ENCODE measurements around the gene RIN3. TPM values are rescaled to one million over a fixed set of nuclear protein-coding genes. Genes with fewer than 3 reads are reported as not detected.

The RIN3 gene
- total RNA-seq, 1 donor from 2014 or later = under 0.01 TPM

- FAIRE-seq = no peak
- DNase-seq (ENCODE audit: low spot score in 2 of 2) = no peak
These were observed 37.7 kb downstream of the RIN3 start for GRCh38 chr14:92551044-92551841.

- no peak for DNase-seq (ENCODE audit: low spot score in 2 of 2)
- FAIRE-seq = no peak
These were observed 38.5 kb downstream of the RIN3 start for GRCh38 chr14:92552066-92552465.

- no peak for DNase-seq (ENCODE audit: low spot score in 2 of 2)
- FAIRE-seq = no peak
These were observed 39.9 kb downstream of the RIN3 start for GRCh38 chr14:92553438-92553837.

GRCh38 chr14:92555465-92556111 is 42.0 kb downstream of the RIN3 start:
- no peak for FAIRE-seq
- no peak for DNase-seq (ENCODE audit: low spot score in 2 of 2)

- FAIRE-seq = no peak
- no peak for DNase-seq (ENCODE audit: low spot score in 2 of 2)
These were observed 42.7 kb downstream of the RIN3 start for GRCh38 chr14:92556255-92556741.

GRCh38 chr14:92556863-92557543 is 43.4 kb downstream of the RIN3 start:
- FAIRE-seq (no peak), DNase-seq (ENCODE audit: low spot score in 2 of 2) (no peak)

- no peak for DNase-seq (ENCODE audit: low spot score in 2 of 2)
- FAIRE-seq = no peak
These were observed 43.9 kb downstream of the RIN3 start for GRCh38 chr14:92557544-92557912.

GRCh38 chr14:92558319-92558718 is 44.7 kb downstream of the RIN3 start:
- DNase-seq (ENCODE audit: low spot score in 2 of 2) (no peak), FAIRE-seq (no peak)

GRCh38 chr14:92559486-92559885 is 45.9 kb downstream of the RIN3 start:
- FAIRE-seq = no peak
- no peak for DNase-seq (ENCODE audit: low spot score in 2 of 2)

- FAIRE-seq (no peak), DNase-seq (ENCODE audit: low spot score in 2 of 2) (no peak)
These were observed 46.7 kb downstream of the RIN3 start for GRCh38 chr14:92560106-92560865.

- FAIRE-seq (no peak), DNase-seq (ENCODE audit: low spot score in 2 of 2) (no peak)
These were observed 48.4 kb downstream of the RIN3 start for GRCh38 chr14:92561906-92562479.

- DNase-seq (ENCODE audit: low spot score in 2 of 2) = no peak
- no peak for FAIRE-seq
These were observed 49.8 kb downstream of the RIN3 start for GRCh38 chr14:92563359-92563758.

- no peak for DNase-seq (ENCODE audit: low spot score in 2 of 2)
- no peak for FAIRE-seq
These were observed 50.2 kb downstream of the RIN3 start for GRCh38 chr14:92563765-92564285.

GRCh38 chr14:92564344-92565039 is 50.9 kb downstream of the RIN3 start:
- FAIRE-seq (no peak), DNase-seq (ENCODE audit: low spot score in 2 of 2) (no peak)

GRCh38 chr14:92565040-92565717 is 51.6 kb downstream of the RIN3 start:
- FAIRE-seq (no peak), DNase-seq (ENCODE audit: low spot score in 2 of 2) (no peak)

GRCh38 chr14:92565718-92566115 is 52.1 kb downstream of the RIN3 start:
- FAIRE-seq (no peak), DNase-seq (ENCODE audit: low spot score in 2 of 2) (no peak)

GRCh38 chr14:92567173-92567725 is 53.7 kb downstream of the RIN3 start:
- DNase-seq (ENCODE audit: low spot score in 2 of 2) = no peak
- FAIRE-seq = no peak

- DNase-seq (ENCODE audit: low spot score in 2 of 2) (no peak), FAIRE-seq (no peak)
These were observed 55.3 kb downstream of the RIN3 start for GRCh38 chr14:92568621-92569479.
